ENCODE results near the gene PVRIG. TPM values are rescaled to one million over a fixed set of nuclear protein-coding genes. Genes with fewer than 3 reads are reported as not detected.
"Not testable (repeated sequence)": the region's sequence is repeated elsewhere in the genome, so short reads cannot be mapped to it uniquely, and the experiment has no call there.

The PVRIG gene
- total RNA-seq, 4 donors from 2014 or later, result 3.7 to 8.3 (median 5.1) TPM

DNA sequence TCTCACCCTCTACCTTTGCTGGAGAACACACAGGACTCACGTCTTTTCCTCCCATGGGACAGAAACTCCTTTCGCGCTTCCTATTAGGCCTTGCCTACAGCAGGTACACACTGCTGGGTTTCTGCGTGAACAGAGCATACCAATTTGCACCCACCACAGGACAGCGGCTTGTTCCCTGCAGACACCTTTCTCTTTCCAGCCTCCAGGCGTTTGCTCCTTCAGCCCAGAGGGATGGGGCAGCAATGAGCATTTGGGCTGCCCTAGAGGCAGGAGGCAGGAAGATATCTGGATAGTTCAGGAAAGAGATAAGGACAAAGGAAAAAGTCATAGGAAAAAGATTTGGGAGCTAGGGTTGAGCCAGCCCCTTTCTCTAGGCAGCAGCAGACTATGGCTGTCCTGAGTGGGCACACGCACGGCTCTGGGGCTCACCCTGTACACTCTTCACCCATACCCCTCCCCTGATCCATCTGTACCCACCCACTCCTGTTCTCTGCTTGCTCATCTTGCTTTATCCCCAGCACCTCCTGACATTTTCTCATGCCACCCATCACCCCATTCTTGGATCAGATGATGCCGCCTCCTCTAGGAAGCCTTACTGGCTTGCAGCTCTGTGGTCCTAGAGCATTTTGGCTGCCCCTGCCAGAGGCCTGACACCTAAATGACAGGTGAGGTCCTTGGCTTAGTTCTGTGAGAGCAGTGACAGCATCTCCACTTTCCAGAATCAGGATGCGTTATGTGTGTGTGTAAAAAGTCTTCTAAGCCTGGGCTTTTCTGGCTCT, 47.0 kb downstream of the PVRIG start:
- Histone ChIP-seq H3K4me1 (peaks cover 0 to 19% (median 0%) of the 10 kb centered on the region in 4 donors), H3K27ac (no peak overlapping the region), H3K27me3 (no peaks in the 10 kb centered on the region), H3K4me3 (no peak overlapping the region), H3K36me3 (no peaks in the 10 kb centered on the region), H3K9me3 (no peaks in the 10 kb centered on the region)
- no peak for TF ChIP-seq POLR2A (IDR thresholded peaks at IDR 0.05)
- TF ChIP-seq, protein P1, sequence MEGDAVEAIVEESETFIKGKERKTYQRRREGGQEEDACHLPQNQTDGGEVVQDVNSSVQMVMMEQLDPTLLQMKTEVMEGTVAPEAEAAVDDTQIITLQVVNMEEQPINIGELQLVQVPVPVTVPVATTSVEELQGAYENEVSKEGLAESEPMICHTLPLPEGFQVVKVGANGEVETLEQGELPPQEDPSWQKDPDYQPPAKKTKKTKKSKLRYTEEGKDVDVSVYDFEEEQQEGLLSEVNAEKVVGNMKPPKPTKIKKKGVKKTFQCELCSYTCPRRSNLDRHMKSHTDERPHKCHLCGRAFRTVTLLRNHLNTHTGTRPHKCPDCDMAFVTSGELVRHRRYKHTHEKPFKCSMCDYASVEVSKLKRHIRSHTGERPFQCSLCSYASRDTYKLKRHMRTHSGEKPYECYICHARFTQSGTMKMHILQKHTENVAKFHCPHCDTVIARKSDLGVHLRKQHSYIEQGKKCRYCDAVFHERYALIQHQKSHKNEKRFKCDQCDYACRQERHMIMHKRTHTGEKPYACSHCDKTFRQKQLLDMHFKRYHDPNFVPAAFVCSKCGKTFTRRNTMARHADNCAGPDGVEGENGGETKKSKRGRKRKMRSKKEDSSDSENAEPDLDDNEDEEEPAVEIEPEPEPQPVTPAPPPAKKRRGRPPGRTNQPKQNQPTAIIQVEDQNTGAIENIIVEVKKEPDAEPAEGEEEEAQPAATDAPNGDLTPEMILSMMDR (IDR thresholded peaks at IDR 0.05), result no peak
- no peak for DNase-seq

GRCh38 chr7:100267648-100268047, 47.9 kb downstream of the PVRIG start:
- Histone ChIP-seq H3K27me3 (no peaks in the 10 kb centered on the region), H3K36me3 (no peaks in the 10 kb centered on the region), H3K4me1 (peaks cover 0 to 23% (median 0%) of the 10 kb centered on the region in 4 donors), H3K9me3 (no peaks in the 10 kb centered on the region), H3K4me3 (no peak overlapping the region), H3K27ac (no peak overlapping the region)
- no peak for DNase-seq
- TF ChIP-seq POLR2A (IDR thresholded peaks at IDR 0.05), result no peak
- TF ChIP-seq, protein P1 (IDR thresholded peaks at IDR 0.05), result no peak

DNA sequence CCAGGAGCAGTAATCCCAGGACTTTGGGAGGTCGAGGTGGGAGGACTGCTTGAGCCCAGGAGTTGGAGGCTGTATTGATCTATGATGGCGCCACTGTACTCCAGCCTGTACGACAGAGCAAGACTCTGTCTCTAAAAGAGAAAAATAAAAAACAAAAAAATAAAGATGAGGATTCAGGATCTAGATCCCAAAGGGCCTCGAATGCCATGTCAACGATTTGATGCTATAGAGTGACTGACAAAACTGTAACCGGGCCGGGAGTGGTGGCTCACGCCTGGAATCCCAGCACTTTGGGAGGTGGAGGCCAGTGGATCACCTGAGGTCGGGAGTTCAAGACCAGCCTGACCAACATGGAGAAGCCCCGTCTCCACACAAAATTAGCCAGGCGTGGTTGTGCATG, 49.1 kb downstream of the PVRIG start:
- DNase-seq, H3K4me3 ChIP-seq, H3K36me3 ChIP-seq, H3K9me3 ChIP-seq, H3K27me3 ChIP-seq, H3K27ac ChIP-seq: not testable (repeated sequence)
- peaks cover 0 to 23% (median 0%) of the 10 kb centered on the region in 4 donors for H3K4me1 ChIP-seq

- H3K27ac ChIP-seq, result peak overlapping the region in 3 of 4 donors; percentile 5 to 66 (median 56)
- peak in 1 of 2 donors; percentile 13 for TF ChIP-seq POLR2A (IDR thresholded peaks at IDR 0.05)
These were observed 49.7 kb downstream of the PVRIG start for GRCh38 chr7:100269306-100270045.

DNA sequence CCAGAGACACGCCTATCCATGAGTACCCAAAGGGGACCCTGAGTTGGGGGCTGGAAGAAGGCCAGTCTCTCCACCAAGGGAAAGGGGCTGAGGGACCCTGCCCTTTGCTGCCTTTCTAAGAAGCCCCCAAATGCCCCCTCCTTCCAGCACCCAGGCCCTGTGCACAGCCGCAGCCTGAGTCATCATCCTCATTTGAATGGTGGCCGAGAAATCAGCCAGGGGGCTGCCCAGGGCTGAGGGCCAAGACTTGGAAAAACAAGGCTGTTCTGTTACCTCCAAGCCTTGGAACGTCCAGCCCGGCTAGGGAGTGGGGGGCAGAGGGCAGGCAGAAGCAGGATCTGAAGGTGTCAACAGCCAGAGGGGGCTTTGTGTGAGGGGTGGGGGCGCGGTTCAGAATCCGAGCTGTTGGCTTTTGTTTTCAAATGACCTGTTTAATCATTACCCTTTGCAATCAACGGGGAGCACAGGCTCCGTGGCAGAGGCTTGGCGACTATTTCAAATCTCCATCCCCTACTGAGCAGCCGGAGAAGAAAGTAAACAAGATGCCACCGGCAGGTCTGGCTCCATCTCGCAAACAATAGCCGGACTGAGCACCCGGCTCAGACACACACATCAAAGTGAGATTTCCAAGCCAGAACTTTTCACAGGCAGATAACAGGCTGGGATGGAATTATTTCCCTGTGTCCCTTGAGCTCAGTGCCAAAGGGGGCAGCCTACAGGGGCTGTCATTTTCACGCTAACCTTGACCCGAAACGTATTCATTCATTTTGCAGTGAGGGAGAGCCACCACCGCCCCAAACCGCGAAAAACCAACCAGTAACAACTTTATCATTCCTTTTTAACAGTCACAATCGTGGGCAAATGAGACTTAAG, 50.5 kb downstream of the PVRIG start:
- H3K4me3 ChIP-seq, result peak overlapping the region in 2 of 4 donors; percentile 91 to 94
- peak overlapping the region in 2 of 4 donors; percentile 56 to 66 for H3K27ac ChIP-seq
- H3K27me3 ChIP-seq, DNase-seq, H3K9me3 ChIP-seq, H3K36me3 ChIP-seq: not testable (repeated sequence)
- peaks cover 0 to 23% (median 0%) of the 10 kb centered on the region in 4 donors for H3K4me1 ChIP-seq

More at GRCh38 chr7:100269306-100270045, 49.7 kb downstream of the PVRIG start:
- peak in 2 of 3 donors; percentile 76 to 80 for DNase-seq
- Histone ChIP-seq H3K4me1 (peaks cover 0 to 23% (median 0%) of the 10 kb centered on the region in 4 donors), H3K4me3 (peak overlapping the region in 2 of 4 donors; percentile 21 to 41)
- not testable (repeated sequence) for H3K27me3 ChIP-seq, H3K36me3 ChIP-seq, H3K9me3 ChIP-seq

Other genes with a start within 250 kb of the PVRIG start
- gene AZGP1, start 243.9 kb upstream of the PVRIG start, total RNA-seq, result 10 to 100 TPM in 3 of 4 donors, 1 to 10 TPM in 1; 3.3 to 30.3 (median 19.3) TPM
- gene ZKSCAN1, start 204.4 kb upstream of the PVRIG start, total RNA-seq, result 10 to 100 TPM; 48.0 to 86.1 (median 73.5) TPM
- gene ZSCAN21, start 170.2 kb upstream of the PVRIG start, total RNA-seq, result 10 to 100 TPM in 3 of 4 donors, 1 to 10 TPM in 1; 8.4 to 30.5 (median 12.0) TPM
- 10 to 100 TPM; 52.8 to 93.8 (median 67.8) TPM for gene ZNF3, start 138.2 kb upstream of the PVRIG start, total RNA-seq
- 10 to 100 TPM; 30.1 to 57.8 (median 48.0) TPM for gene COPS6, start 131.0 kb upstream of the PVRIG start, total RNA-seq
- gene MCM7, start 118.6 kb upstream of the PVRIG start, total RNA-seq, result 100 to 1,000 TPM in 1 of 4 donors, 10 to 100 TPM in 3; 42.4 to 139 (median 60.8) TPM
- 100 to 1,000 TPM in 1 of 4 donors, 10 to 100 TPM in 3; 28.7 to 119 (median 33.6) TPM for gene AP4M1, start 118.3 kb upstream of the PVRIG start, total RNA-seq
- 10 to 100 TPM; 32.8 to 76.7 (median 49.7) TPM for gene TAF6, start 100.6 kb upstream of the PVRIG start, total RNA-seq
- 10 to 100 TPM in 1 of 4 donors, 1 to 10 TPM in 3; 4.6 to 23.9 (median 6.3) TPM for gene CNPY4, start 100.3 kb upstream of the PVRIG start, total RNA-seq
- gene MBLAC1, start 93.0 kb upstream of the PVRIG start, total RNA-seq, result 10 to 100 TPM in 1 of 4 donors, 1 to 10 TPM in 3; 3.2 to 10.5 (median 3.9) TPM
- gene LAMTOR4, start 71.0 kb upstream of the PVRIG start, total RNA-seq, result 100 to 1,000 TPM; 194 to 312 (median 237) TPM
- gene TRAPPC14, start 61.2 kb upstream of the PVRIG start, total RNA-seq, result 100 to 1,000 TPM in 1 of 4 donors, 10 to 100 TPM in 3; 57.6 to 123 (median 69.8) TPM
- gene GAL3ST4, start 51.3 kb upstream of the PVRIG start, total RNA-seq, result 1 to 10 TPM in 2 of 4 donors, under 1 TPM in 1, not detected in 1; 0.53 to 4.1 (median 2.1) TPM
- 10 to 100 TPM in 1 of 4 donors, 1 to 10 TPM in 2, not detected in 1; 3.8 to 16.5 (median 6.7) TPM for gene GPC2, start 42.6 kb upstream of the PVRIG start, total RNA-seq
- 10 to 100 TPM in 1 of 4 donors, 1 to 10 TPM in 2, not detected in 1; 2.1 to 62.7 (median 3.5) TPM for gene STAG3, start 42.0 kb upstream of the PVRIG start, total RNA-seq
- gene SPDYE3, start 87.8 kb downstream of the PVRIG start, total RNA-seq, result not detected
- 100 to 1,000 TPM in 3 of 4 donors, 10 to 100 TPM in 1; 73.6 to 179 (median 150) TPM for gene PILRB, start 138.2 kb downstream of the PVRIG start, total RNA-seq
- gene PILRA, start 153.5 kb downstream of the PVRIG start, total RNA-seq, result 1 to 10 TPM; 5.8 to 9.5 (median 5.9) TPM
- 10 to 100 TPM in 1 of 4 donors, 1 to 10 TPM in 3; 1.8 to 19.8 (median 3.6) TPM for gene ZCWPW1, start 208.8 kb downstream of the PVRIG start, total RNA-seq
- gene MEPCE, start 209.9 kb downstream of the PVRIG start, total RNA-seq, result 10 to 100 TPM; 17.3 to 46.3 (median 32.2) TPM
- 10 to 100 TPM; 44.8 to 67.7 (median 49.0) TPM for gene PPP1R35, start 216.5 kb downstream of the PVRIG start, total RNA-seq
- not detected for gene SPACDR, start 244.3 kb downstream of the PVRIG start, total RNA-seq

All from Peyer's patch (tissue), 4 donors.